Heart right ventricle (tissue), 16 donors: ENCODE measurements around the gene RSBN1L. TPM values are rescaled to one million over a fixed set of nuclear protein-coding genes. Genes with fewer than 3 reads are reported as not detected.
"Not testable (repeated sequence)": the region's sequence is repeated elsewhere in the genome, so short reads cannot be mapped to it uniquely, and the experiment has no call there.

ENCODE experiments used
- ATAC-seq, 8 donors: fragments of 200-7000 bp; cut with Tn5 transposase; one replicate each; pipeline ENCODE4 v1.9.1; 2020; ENCODE audit warnings: mild to moderate bottlenecking in 8 of 8, moderate library complexity in 8 of 8, moderate number of reproducible peaks in 1 of 8
- DNase-seq, 2 donors: peaks; one replicate each; pipeline ENCODE4 v3.0.0-alpha.2; 2020
- H3K27ac ChIP-seq, 10 donors: fragments of 200-600 bp; sonication (generic) in 2 of 10; one replicate each; pipeline versions ENCODE4 v1.5.0 to v1.8.0; 2020 to 2022; ENCODE audit warnings: mild to moderate bottlenecking in 3 of 10
- H3K27me3 ChIP-seq, 7 donors: fragments of 200-600 bp; one replicate each; pipeline ENCODE4 v1.8.0; 2021 to 2022; ENCODE audit warnings: mild to moderate bottlenecking in 2 of 7
- H3K36me3 ChIP-seq, 9 donors: fragments of 200-600 bp; sonication (generic) in 1 of 9; one replicate each; pipeline versions ENCODE4 v1.5.0 to v1.8.0; 2020 to 2022; ENCODE audit warnings: mild to moderate bottlenecking in 2 of 9
- H3K4me1 ChIP-seq, 9 donors: fragments of 200-600 bp; sonication (generic) in 1 of 9; one replicate each; pipeline versions ENCODE4 v1.5.0 to v1.8.0; 2020 to 2022; ENCODE audit warnings: mild to moderate bottlenecking in 4 of 9
- H3K4me3 ChIP-seq, 10 donors: fragments of 200-600 bp; sonication (generic) in 2 of 10; one replicate each; pipeline versions ENCODE4 v1.5.0 to v1.8.0; 2020 to 2022; ENCODE audit warnings: mild to moderate bottlenecking in 7 of 10, moderate library complexity in 2 of 10
- H3K9me3 ChIP-seq, 11 donors: fragments of 200-600 bp in 10 of 11; sonication (generic) in 2 of 11; one replicate each; pipeline versions ENCODE4 v1.5.0 to v1.8.0; 2013 to 2022; ENCODE audit warnings: mild to moderate bottlenecking in 2 of 11, control low read depth in 1 of 11, moderate library complexity in 1 of 11
- WGBS, 2 donors: extraction: QIAGEN DNeasy Blood & Tissue Kit; methylation state at CpG; one replicate each; pipeline ENCODE4 v1.1.7; 2013; ENCODE audit warnings: inconsistent platforms in 1 of 2; 5-methylcytosine and 5-hydroxymethylcytosine counted together
- intact Hi-C, 10 donors: fragments of 100-400 bp; cut with DNase I; formaldehyde crosslinking; loops; one replicate each; pipeline versions ENCODE4 v1.11.1 to v1.14.2; 2022
- polyA plus RNA-seq, 2 donors: library from polyadenylated mRNA; stranded (reverse); fragments of 200-250 nt; gene quantifications; one replicate each; pipeline ENCODE4 v1.2.3, GENCODE V29; 2013
- total RNA-seq, 10 donors: library from RNA; stranded (reverse); fragmentation: NEBNext Ultra II Directional in 3 of 10; extraction: Animal tissue kit (Norgen Biotek cat#: 25700) in 3 of 10; gene quantifications; one replicate each; pipeline versions ENCODE4 v1.2.1 to v1.2.4, GENCODE V29; 2021 to 2023
- TF ChIP-seq, protein P1 (sequence below), 9 donors: fragments of 200-600 bp; sonication (generic) in 2 of 9; IDR thresholded peaks; one replicate each; pipeline versions ENCODE4 v1.5.0 to v1.8.0; 2021 to 2022; ENCODE audit warnings: antibody characterized with exemption in 9 of 9, mild to moderate bottlenecking in 5 of 9, moderate library complexity in 1 of 9
- donor health status: Arrhythmogenic right ventricular cardiomyopathy.
- donor health status: ischemic (EF 13 %, LVEDD 7.1; RV severe dilation, severe dysfunction).
- donor health status: healthy with polysubstance abuse.
- donor health status: DM: no; HTN: yes; CAD: no.
- donor health status: DM: no; HTN: no; CAD: no.
- donor health status: ischemic (EF 25% LVEDD 6.9; RV normal size, moderate dysfunction).
- donor health status: ischemic (EF 25% LVEDD 5.7; RV mildly dilated, moderate dysfunction).
- donor health status: healthy.
- donor health status: DM: yes; HTN: yes; CAD: no.
- donor health status: Ischemic cardiomyopathy.
- donor health status: ischemic (EF 35%, LVEDD 5.7; RV mildly dilated, moderate dysfunction).
- donor health status: nonischemic (EF 11% LVEDD 7.7; RV severe dilation, severe dysfunction).
- donor health status: DM: yes; HTN: yes; CAD: no.
- donor health status: PGD.
- donor health status: ischemic (EF 29% LVEDD 5.4; RV normal size, mild dysfunction).
- donor health status: nonischemic (EF 23%, LVEDD 6.1; RV moderate dilation, normal function).

Gene RSBN1L
- total and polyA plus RNA-seq, 12 donors = 3.3 to 11.8 (median 9.6) TPM

- TF ChIP-seq, protein P1, sequence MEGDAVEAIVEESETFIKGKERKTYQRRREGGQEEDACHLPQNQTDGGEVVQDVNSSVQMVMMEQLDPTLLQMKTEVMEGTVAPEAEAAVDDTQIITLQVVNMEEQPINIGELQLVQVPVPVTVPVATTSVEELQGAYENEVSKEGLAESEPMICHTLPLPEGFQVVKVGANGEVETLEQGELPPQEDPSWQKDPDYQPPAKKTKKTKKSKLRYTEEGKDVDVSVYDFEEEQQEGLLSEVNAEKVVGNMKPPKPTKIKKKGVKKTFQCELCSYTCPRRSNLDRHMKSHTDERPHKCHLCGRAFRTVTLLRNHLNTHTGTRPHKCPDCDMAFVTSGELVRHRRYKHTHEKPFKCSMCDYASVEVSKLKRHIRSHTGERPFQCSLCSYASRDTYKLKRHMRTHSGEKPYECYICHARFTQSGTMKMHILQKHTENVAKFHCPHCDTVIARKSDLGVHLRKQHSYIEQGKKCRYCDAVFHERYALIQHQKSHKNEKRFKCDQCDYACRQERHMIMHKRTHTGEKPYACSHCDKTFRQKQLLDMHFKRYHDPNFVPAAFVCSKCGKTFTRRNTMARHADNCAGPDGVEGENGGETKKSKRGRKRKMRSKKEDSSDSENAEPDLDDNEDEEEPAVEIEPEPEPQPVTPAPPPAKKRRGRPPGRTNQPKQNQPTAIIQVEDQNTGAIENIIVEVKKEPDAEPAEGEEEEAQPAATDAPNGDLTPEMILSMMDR (IDR thresholded peaks at IDR 0.05) = peak; percentile 58 to 83 (median 77)
- Histone ChIP-seq H3K9me3 (no peaks in the 10 kb centered on the region), H3K27me3 (no peaks in the 10 kb centered on the region), H3K27ac (no peak overlapping the region), H3K4me3 (no peak overlapping the region), H3K4me1 (peaks cover 0 to 6% (median 0%) of the 10 kb centered on the region in 9 donors), H3K36me3 (peaks cover 0 to 72% (median 9%) of the 10 kb centered on the region in 9 donors)
- peak in 1 of 8 donors; percentile 34 for ATAC-seq
- DNase-seq = peak in 1 of 2 donors; percentile 21
- intact Hi-C loops = loop anchor here in 3 of 10 donors (1.0 to 10.0 kb wide), 4 partner anchors 107 to 283 kb away; no protein-coding TSS in a partner anchor
- WGBS, 2 donors = 36% methylated on average over 3 of the region's 3 CpGs
Measured at GRCh38 chr7:77651575-77652162, 44.6 kb upstream of the RSBN1L start.

DNA sequence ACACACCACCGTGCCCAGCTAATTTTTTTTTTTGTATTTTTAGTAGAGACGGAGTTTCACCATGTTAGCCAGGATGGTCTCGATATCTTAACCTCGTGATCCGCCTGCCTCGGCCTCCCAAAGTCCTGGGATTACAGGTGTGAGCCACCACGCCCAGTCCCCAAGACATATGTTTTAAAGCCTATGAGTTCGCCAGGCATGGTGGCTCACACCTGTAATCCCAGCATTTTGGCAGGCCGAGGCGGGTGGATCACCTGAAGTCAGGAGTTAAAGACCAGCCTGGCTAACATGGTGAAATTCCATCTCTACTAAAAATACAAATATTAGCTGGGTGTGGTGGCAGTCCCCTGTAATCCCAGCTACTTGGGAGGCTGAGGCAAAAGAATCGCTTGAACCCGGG lies 43.4 kb upstream of the RSBN1L start:
- intact Hi-C loops = loop anchor here in 2 of 10 donors (10.0 kb wide), 2 partner anchors 262 to 282 kb away; no protein-coding TSS in a partner anchor
- peaks cover 0 to 72% (median 9%) of the 10 kb centered on the region in 9 donors for H3K36me3 ChIP-seq
- H3K27ac ChIP-seq, H3K9me3 ChIP-seq, H3K4me3 ChIP-seq, ATAC-seq, H3K4me1 ChIP-seq, H3K27me3 ChIP-seq, DNase-seq: not testable (repeated sequence)
- WGBS, 2 donors = 97 to 100% methylated on average over 12 of the region's 12 CpGs

- intact Hi-C loops = loop anchor here in 2 of 10 donors (10.0 kb wide), 2 partner anchors 261 to 281 kb away; no protein-coding TSS in a partner anchor
- 56 to 63% methylated on average over 2 of the region's 2 CpGs for WGBS, 2 donors
- H3K4me3 ChIP-seq = no peak overlapping the region
- peaks cover 0 to 6% (median 0%) of the 10 kb centered on the region in 9 donors for H3K4me1 ChIP-seq
- no peaks in the 10 kb centered on the region for H3K27me3 ChIP-seq
- DNase-seq (no peak), ATAC-seq (peak in 1 of 8 donors; percentile 25)
- peaks cover 0 to 71% (median 9%) of the 10 kb centered on the region in 9 donors for H3K36me3 ChIP-seq
- no peaks in the 10 kb centered on the region for H3K9me3 ChIP-seq
- TF ChIP-seq, protein P1 (IDR thresholded peaks at IDR 0.05) = no peak
- H3K27ac ChIP-seq = no peak overlapping the region
Measured at GRCh38 chr7:77653572-77653971, 42.7 kb upstream of the RSBN1L start.

DNA sequence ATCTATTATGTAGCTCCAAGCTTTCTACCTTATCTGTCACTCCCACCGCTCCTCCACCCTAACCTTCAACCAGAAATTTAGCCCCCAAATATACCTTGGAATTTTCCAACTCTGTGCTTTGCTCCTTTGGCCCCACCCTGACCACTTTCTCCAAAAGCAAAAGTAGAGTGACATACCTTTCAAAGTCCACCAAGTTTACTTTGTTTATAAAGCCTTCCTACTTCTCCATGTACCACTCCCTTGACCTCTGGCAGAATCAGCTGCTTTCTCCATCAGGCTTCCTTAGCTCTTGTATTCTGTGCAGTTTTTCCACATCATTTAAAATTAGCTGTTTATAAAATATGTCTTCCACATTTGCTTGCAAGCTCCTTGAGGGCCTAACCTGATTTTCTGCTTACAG lies 40.9 kb upstream of the RSBN1L start:
- TF ChIP-seq, protein P1 (IDR thresholded peaks at IDR 0.05) = no peak
- Histone ChIP-seq H3K4me1 (no peaks in the 10 kb centered on the region), H3K36me3 (peaks cover 0 to 78% (median 9%) of the 10 kb centered on the region in 9 donors), H3K4me3 (no peak overlapping the region), H3K27me3 (no peaks in the 10 kb centered on the region), H3K27ac (no peak overlapping the region), H3K9me3 (no peaks in the 10 kb centered on the region)
- ATAC-seq = no peak
- intact Hi-C loops = loop anchor here in 7 of 10 donors (2.0 to 10.0 kb wide), 4 partner anchors 101 to 279 kb away; no protein-coding TSS in a partner anchor
- WGBS, 2 donors = 51 to 100% methylated on average over 1 of the region's 1 CpG
- DNase-seq = no peak
